Left hindlimb (tissue), 1 donor: Measurements from ENCODE around the gene ANKRD13B.
A peak's percentile ranks its signal among the peaks of the same experiment; 100 is the strongest.

Experiments used
- DNase-seq: peaks from one replicate; pipeline ENCODE4 v3.0.0-alpha.2; 2018

The ANKRD13B gene

DNA sequence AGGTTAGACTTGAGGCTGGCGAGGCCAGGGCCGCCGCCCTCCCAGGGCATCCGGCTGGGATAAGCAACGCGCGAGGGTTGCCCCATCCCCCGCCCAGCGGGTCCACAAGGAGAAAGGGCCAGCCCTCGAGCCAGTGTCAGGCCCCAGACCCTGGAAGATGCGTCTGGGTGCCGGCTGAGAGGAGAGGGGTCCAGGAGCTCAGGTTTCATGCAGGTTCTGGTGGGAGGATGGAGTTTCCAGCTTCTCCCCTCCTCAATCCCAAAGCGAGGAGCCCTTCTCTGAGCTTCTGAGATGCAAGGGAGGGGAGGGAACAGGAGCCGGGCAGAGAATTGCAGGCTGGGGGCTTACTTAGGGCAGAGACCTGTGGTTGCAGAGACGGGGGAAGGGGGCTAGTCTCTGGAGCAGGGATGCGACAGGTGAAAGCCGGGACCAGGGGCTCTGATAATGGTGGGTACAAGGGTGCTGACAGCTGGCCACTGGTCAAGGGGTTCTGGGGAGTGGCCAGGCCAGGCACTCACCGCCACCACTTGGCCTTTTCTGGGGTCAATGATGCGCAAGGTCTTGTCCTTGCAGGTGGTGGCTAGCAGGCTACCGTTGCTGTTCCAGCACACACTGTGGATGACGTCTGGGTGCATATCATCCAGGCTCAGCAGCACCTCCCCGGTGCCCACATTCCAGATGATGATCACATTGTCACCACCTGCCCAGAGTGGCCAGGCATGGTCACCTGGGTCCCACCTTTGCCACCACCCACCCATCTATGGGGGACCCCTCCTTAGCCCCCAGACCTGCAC lies 25.5 kb downstream of the ANKRD13B start:
- no peak for DNase-seq

DNA sequence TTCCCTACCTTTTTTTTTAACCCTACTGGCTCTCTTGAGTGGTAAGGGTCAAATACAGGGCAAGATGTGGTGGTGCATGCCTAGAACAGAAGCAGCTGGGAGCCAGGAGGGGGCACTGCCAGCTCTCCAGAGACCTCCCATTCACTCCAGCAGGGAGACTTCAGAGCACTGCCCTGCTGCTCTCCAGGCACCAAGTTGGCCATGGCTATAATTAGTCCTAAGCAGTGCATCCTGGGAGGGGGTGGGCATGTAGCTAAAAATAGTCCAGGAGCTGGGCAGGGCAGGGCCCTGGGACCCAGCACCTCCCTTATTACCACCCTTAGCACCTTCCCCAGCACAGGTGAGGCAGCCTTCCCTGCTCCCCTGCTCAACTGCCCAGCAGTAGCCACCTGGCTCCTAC lies 26.3 kb downstream of the ANKRD13B start:
- no peak for DNase-seq

DNA sequence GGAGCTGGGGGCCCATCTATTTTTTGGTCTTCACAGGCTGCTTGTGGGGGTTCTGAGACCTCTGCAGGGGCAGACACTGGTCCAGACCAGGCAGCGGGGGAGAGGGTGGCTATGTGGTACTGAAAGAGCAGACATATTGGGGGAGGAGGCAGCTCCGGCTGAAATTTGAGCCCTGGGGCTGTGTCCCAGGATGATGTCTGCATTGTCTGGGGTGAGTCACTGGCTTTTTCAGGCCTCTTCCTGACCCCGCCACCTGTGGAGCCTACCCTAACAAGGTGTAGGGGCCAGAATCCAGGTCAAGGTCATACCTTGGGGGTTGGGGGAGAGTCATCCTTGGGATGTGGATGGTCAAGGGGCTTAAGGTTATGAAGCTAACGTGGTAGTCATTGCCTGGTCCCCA lies 27.3 kb downstream of the ANKRD13B start:
- no peak for DNase-seq

DNA sequence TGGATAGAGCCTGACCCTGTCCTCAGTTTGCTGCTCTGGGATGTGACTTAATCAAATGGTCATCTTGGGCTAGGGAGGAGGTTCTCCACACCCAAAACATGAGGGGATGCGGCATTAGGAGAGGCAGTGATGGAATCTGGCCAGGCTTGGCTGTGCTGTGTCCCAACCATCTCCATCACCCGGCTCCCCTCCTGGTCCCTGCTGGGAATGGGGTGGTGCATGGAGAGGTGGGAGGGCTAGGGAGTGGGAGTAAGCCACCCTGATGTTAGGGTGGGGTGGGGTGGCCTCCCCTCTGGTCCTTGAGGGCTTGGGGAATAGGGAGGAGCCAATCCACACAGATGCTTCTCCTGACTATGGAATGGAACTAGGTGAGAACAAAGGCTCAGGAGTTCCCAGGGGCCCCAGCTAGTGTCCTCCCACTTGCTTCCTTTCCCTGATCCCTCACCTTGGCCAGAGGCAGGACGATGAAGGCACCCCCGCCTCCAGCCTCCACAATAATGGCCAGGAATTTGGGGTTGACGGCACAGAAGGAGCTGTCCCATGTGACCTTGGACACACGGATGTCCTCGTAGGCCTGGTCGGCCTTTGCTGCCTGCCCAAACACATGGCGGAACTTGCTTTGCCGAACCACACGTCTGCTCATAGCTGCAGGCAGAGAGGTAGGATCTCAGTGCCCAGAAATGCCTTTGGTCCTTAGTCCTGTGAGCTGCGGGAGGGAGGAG lies 28.0 kb downstream of the ANKRD13B start:
- DNase-seq = no peak

DNA sequence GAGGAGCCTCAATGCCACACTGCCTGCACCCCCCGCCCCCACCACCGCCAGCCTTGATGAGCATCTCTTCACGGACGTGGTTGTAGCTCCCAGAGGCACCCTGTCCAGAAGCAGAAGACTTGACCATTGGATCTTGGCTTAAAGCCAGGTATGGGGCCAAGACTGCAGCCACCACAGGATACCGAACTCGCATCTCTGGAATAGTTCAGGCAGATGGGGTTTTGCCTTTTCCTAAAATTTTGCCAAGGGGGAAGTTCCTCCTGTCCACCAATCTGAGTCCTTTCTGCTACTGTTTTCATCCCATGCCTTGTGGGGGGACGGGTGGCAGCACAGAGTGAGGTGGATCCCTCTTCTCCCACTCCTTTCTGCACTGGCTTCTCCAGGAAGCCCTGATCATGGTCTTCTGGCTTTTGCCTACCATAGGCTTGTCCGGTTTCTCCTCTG lies 28.8 kb downstream of the ANKRD13B start:
- no peak for DNase-seq

DNA sequence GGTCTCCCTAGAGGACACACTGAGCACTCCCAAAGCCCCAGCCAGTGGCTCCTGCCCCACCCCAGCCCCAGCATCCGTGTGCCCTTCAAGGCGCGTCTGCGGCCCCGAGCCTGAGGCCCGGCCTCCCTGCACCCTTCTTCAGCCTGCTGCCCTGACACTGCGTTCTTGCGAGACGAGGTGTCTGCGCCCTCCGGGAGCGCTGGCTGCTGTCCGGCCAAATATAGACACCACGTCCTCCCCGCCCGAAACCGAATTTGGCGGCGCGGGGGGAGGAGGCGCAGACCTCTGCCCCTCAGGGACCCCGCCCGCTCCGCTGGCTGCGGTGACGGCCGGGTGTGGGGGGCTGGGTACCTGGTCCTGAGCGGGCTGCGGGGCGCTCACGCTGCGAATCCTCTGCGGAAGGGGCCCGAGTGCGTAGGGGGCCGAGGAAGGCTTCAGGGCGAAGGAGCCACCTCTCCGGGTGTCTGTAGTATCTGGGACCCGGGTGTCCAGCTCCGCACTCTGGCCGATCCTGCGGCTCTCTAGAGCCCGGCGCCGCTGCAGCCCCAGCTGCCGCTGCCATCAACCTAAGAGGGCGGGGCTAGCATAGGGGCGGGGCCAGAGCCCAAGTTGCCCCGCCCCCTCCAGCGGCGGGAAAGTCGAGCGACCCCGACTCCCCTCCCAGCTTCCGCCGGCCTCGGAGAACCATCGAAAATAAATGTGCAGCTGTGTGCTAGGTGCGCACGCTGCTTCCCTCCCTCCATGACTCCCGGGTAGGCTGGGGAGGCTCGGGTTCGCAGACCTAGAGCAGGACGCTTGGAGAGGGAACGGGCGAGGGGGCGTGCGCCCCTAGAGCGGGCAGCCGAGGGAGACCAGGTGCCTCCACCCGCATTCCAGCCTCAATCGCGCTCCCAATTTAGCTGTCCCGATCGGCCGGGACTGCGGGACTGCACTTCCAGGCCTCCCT lies 29.7 kb downstream of the ANKRD13B start, which contains the start of gene CORO6:
TSS of gene CORO6 (minus strand) at position 576 of the 946 bp plus-strand sequence. CDS start 1,491 bp downstream, outside the sequence.
- DNase-seq = no peak

DNA sequence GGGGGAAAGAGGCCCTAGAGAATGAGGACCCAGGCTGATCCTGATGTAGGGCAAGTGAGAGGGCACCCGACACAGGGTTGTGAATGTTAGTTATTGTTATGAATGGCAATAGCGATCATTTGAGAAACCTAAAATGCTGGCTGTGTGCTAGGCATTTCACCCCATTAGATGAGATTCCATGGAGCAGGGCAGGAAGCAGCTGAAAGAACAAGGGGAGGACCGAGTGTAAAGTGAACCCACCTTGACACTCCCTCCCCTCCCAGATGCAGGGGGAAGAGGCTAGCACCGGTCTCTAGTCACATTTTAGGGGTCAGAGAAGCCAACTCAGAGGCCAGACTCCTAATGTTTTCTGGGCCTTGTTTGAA lies 30.3 kb downstream of the ANKRD13B start:
- no peak for DNase-seq

DNA sequence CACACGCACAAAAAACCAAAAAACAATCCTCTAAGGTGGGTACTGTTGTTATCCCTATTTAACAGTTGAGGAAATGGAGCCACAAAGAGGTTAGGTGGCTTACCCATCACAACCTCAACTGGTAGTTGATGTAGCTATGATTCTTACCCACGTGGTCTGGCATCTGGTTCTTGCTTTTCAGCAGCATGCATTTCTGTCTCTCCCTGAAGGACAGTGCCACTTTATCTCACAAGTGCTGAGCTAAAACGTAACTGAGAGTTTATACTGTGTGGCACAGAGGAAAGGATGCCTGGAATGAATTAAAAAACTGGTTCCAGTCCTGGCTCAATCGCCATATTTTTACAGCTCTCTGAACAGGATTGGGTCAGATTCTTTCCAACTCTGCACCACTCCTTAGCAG lies 31.7 kb downstream of the ANKRD13B start:
- DNase-seq = no peak

DNA sequence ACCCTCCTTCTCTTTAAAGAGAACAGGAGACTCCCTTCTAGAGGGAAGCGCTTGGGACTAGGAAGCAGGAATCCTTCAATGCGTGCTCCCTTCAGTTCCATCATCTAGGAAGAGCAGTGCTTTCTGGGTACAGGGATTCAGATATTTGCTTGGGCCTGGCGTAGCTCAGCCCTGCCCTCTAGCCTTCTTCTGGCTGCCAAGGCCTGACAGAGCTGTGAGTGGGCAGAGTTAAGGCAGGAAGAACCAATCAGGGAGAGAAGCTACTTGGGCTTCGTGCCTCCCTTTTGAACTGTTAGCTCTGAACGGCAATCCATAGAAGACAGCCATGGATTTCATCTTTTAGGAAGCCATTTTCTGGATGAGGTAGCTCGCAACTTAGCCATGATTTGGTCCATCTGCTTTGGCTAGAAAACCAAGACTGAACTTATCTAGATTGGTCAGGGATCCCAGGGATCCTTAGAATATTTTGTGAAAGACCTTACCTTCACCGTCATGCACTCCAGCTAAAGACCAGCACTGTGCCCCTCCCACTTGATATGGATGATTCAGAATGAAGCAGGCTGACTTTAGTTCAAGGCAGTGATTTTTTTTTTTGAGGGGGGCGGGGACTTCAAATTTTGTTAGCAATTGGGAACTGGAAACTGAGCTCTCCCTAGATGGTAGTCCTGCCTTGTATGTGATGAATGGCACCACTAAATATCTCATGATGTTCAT lies 32.3 kb downstream of the ANKRD13B start:
- DNase-seq = no peak

DNA sequence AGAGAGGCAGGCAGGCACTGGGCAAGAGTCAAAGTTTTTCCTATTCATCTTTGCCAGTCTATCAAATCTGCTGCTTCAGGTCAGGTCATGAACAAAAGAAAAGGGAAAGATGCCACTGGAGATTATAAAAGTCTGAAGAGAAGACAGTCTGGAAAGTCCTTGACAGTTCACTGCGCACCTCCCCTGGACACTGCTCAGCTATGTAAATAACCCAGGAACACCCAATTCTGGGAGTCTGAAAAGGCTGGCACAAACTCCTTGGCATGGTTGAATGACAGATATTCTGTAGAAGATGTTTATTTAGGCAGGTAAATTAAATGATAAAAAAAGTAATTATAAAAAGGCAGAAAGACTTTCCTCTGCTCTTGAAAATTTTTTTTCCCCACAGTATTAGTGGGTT lies 35.0 kb downstream of the ANKRD13B start:
- no peak for DNase-seq

DNA sequence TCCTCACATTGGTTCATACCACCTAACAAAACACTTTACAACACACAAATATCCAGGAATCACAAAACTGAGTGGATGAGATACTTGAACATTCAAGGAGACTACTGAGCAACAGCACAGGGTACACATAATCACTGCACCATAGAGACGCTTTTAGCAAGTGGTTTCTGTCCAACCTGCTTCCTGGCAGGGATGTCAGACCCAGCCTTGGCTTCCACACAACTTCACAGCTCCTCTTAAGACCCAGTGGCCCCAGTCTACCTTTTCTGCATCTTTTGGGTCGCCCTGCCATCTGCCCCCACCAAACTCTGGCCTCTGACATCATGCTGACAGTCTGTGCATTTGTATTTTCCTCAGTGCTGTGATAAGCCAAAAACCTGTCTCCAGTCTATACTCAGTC lies 35.7 kb downstream of the ANKRD13B start:
- DNase-seq = no peak

DNA sequence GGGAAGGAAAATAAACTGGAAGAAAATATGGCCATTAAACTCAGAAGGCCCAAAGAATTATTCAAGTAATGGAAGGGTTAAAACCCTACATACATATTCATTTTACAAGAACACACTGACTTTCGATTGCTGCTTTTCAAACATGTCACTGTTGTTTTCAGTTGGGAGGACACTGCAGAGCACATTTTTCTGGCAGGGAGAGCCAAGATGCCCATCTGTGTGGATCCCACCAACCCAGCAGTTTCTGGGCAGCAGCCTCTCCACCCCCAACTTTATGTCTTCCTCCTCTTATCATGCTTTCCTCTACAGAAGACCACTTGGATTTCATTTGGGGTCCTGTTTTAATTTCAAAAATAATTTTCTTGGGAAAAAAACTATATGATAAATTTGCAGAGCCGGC lies 36.9 kb downstream of the ANKRD13B start:
- no peak for DNase-seq

DNA sequence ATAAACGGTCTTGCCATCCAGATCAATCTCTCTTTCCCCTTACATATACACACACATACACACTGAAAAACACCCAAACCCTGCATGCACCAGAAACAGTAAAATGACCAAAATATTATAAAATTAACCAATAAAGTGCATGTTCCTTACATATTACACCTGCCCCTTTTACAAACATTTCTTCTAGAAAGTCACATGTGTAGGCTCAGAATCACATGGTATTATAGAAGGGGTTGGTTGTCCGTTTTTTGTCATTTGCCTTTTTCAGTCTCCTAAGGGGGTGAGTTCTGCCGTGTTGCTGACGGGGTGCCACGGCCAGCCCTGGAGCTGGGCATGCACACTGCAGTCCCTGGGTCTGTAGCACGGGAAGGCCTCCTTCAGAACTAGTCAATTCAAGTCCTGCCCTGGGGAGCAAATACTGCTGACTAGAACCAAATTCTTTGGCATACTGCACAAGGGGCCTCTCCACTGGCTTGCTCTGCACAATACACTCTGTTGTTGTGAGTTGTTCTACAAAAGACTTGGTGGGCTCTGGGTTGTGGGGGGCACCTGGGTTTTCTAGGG lies 37.8 kb downstream of the ANKRD13B start:
- DNase-seq = no peak

DNA sequence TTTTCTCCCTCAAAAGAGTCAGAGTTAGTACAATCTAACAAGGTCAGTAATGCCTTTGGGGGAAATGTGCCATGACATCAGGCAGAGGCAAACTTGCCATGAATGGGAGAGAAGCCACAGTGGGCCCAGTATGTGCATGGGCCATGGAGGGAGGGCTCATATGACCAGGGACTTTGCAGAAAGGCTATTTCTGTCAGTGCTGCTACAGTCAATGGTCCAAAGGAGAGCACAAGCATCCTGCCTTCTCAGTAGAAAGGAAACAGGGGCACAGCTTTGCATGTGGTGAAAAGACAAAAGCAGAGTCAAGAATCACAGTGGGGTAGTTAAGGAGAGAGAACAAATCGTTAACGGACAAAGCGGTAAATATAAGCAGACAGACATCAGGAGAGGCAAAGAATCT lies 41.0 kb downstream of the ANKRD13B start:
- no peak for DNase-seq

DNA sequence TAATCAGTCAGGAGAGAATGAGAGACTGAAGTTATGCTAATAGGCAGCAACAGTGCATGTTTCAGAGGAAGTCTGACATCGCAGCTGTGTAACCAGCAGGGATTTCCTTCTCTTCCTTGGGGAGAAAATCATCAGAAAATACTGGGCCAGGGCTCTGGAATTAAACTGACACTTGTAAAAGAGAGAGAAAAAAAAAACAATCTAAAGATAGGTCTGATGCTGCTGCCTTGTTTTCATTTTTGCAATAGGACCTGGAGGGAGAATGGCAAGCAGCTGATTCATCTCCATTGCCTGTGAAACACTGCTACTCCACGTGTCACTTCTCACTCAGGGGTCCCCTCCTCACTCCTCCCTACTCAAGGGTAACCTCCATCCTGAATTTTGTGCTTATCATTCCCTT lies 47.5 kb downstream of the ANKRD13B start:
- no peak for DNase-seq

DNA sequence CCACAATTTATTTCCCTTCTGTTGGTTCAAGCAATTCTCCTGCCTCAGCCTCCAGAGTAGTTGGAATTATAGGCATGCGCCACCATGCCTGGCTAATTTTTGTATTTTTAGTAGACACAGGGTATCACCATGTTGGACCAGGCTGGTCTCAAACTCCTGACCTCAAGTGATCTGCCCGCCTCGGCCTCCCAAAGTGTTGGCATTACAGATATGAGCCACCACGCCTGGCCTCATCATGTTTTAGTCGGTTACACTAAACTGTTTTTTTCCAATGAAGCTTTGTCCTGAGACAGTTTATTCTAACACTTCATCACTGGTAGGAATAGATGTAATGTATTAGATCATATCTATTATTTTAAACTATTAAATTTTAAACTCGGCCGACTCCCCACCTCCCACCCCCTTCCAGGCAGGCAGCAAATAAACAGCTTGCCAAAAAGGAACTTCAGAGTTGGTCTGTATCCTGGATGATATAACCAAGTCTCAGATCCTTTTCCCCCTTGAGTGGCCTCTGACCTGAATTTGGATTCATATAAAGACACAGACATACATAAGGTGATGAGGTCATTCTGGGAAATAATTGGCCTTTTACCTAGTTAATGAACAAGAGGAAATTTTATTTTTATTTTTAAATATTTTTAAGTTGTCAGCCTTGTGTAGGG lies 48.2 kb downstream of the ANKRD13B start:
- no peak for DNase-seq

DNA sequence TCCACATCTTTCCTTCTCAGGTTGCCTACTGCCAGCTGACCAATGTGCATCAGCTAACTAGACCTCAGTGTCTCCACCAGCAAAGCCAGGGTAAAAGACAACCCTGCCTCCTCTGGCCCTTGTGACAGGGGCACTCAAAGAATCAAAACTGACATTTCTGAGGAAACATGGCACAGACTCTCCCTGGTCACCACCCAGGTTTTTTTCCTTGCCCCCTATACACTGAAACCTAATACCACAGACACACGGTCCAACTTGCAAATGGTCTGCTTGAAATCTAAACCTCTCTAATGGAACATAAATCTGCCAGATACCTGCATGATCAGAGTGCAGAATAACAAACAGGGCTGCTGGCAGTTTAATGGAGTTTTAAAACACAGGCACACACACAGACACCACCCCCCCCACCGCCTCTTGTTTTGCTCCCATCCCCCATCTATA lies 49.3 kb downstream of the ANKRD13B start:
- no peak for DNase-seq

DNA sequence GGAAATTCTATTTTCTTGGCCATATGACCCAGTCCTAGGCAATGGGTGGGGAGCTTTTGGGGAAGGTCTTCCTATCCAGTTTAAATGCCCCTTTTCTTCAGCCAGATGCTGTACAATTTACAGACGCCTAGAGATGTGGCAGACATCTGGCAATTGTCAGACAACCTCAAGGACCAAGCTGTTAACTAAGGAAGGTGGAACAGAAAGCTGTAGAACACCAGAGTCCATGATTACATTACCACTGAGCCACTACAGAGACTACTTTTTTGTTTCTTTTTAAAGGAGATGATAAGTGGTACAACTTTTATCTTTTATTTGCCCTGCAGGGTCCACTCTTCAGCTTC lies 50.9 kb downstream of the ANKRD13B start:
- DNase-seq = no peak

DNA sequence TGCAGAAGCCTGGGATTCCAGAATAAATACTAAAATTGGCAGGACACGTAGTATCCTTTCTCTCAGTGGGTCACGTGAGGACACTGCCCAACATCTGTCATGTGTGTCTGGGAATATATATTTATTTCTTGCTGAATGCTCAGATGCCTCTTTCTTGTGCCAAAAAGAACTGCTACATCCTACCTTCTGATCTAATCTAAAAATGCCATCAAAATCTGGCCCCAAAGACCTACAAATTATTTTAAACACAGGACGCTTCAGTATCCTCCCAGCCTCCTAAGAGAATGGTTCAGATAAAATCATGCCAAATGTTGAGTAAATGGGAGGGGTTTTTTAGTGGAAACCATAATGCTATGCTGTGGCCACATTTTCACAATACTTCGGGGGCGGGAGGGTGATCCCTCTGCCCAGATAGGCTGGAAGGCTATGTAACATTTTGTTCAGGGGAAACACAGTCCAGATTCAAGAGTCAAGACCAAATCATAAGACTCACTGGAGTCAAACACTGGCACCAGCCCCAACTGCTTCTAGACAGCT lies 52.7 kb downstream of the ANKRD13B start:
- DNase-seq = peak; percentile 70

DNA sequence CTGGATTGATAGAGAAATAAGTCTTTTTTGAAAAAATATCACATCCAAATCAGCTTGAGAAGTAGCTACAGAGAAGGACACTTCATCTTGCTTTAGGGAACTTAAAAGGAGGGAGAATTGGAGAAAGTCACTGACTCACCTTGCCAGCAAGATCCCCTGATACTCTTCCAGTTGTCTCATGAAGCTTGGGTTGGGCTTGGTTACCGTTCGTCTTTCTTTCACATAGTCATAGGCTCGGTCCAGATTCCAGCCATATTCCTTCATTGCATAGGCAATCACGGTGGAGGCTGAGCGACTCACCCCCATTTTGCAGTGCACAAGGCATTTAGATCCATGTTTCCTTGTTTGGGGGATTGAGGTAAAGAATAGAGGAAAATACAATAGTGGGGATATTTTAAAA lies 55.1 kb downstream of the ANKRD13B start:
- DNase-seq = no peak

DNA sequence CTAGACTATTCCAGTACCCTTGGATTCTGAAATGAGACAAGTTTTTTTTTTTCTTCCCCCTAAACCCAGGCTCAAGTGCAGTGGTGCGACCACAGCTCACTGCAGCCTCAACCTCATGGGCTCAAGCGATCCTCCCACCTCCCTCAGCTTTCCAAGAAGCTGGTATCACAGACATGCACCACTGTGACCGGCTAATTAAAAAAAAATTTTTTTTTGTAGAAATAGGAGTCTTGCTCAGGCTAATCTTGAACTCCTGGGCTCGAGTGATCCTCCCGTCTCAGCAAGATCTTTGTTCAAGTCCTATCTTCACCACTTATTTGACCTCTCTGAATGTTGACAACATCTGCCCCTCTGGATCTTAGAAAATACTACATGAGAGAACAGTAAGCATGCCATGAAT lies 56.4 kb downstream of the ANKRD13B start:
- DNase-seq = no peak
